Uterus (tissue), 2 donors: Measurements from ENCODE around the gene CEP43.

Source experiments
- CTCF ChIP-seq, 4 experiments: fragments of 200-600 bp in 2 of 4; fragments of 450-650 bp in 2 of 4; sonication (generic) in 2 of 4; IDR thresholded peaks; one replicate each; pipeline ENCODE4 v1.5.1; 2016 to 2019; ENCODE audit warnings: antibody characterized with exemption in 4 of 4, mild to moderate bottlenecking in 2 of 4, moderate library complexity in 1 of 4
- POLR2A ChIP-seq, 2 donors: fragments of 450-650 bp; IDR thresholded peaks; one replicate each; pipeline ENCODE4 v1.6.1; 2016; ENCODE audit warnings: antibody characterized with exemption in 2 of 2, mild to moderate bottlenecking in 1 of 2, moderate library complexity in 1 of 2

GRCh38 chr6:167037762-167038161, 38.6 kb downstream of the CEP43 start:
- no peak for TF ChIP-seq POLR2A (IDR thresholded peaks at IDR 0.05)
- no peak for TF ChIP-seq CTCF (IDR thresholded peaks at IDR 0.05)
